HEK293T (cell line): ENCODE data around the gene SYNE1.
"Not testable (repeated sequence)": the region's sequence is repeated elsewhere in the genome, so short reads cannot be mapped to it uniquely, and the experiment has no call there.

Experiments used
- CTCF ChIA-PET: fragments of 350-600 bp; formaldehyde crosslinking; extraction: SDS; loops from one replicate; lab custom pipeline; 2021; ENCODE audit warnings: antibody characterized with exemption, inconsistent platforms; lab: Yijun Ruan, JAX
- POLR2A ChIA-PET: fragments of 350-600 bp; formaldehyde crosslinking; extraction: SDS; loops from one replicate; lab custom pipeline; 2020; ENCODE audit warnings: antibody characterized with exemption, inconsistent platforms; lab: Yijun Ruan, JAX
- DNase-seq: peaks from one replicate; pipeline ENCODE4 v3.0.0; 2012; ENCODE audit warnings: mixed read lengths; ENCODE audit errors: extremely low spot score
- ARNT ChIP-seq: fragments of 450-650 bp; IDR thresholded peaks from 2 replicates; pipeline ENCODE4 v1.6.1; 2017; ENCODE audit warnings: mild to moderate bottlenecking
- BHLHE40 ChIP-seq: fragments of 450-650 bp; IDR thresholded peaks from 2 replicates; pipeline ENCODE4 v1.6.1; 2016; ENCODE audit warnings: mild to moderate bottlenecking, moderate library complexity, borderline replicate concordance
- CTBP1 ChIP-seq: fragments of 450-650 bp; IDR thresholded peaks from 2 replicates; pipeline ENCODE4 v1.6.1; 2016; ENCODE audit warnings: borderline replicate concordance
- ELF4 ChIP-seq: fragments of 450-650 bp; IDR thresholded peaks from 2 replicates; pipeline ENCODE4 v1.6.1; 2017; ENCODE audit warnings: antibody characterized with exemption
- FOXA1 ChIP-seq: fragments of 450-650 bp; IDR thresholded peaks from 2 replicates; pipeline ENCODE4 v1.6.1; 2016; ENCODE audit warnings: mild to moderate bottlenecking
- FOXK2 ChIP-seq: fragments of 450-650 bp; IDR thresholded peaks from 2 replicates; pipeline ENCODE4 v1.6.1; 2016; ENCODE audit warnings: mild to moderate bottlenecking
- FOXM1 ChIP-seq: fragments of 450-650 bp; IDR thresholded peaks from 2 replicates; pipeline ENCODE4 v1.6.1; 2017; ENCODE audit warnings: mild to moderate bottlenecking, borderline replicate concordance
- HDGF ChIP-seq: fragments of 450-650 bp; IDR thresholded peaks from 2 replicates; pipeline ENCODE4 v1.6.1; 2017; ENCODE audit warnings: antibody characterized with exemption, borderline replicate concordance
- L3MBTL2 ChIP-seq: fragments of 450-650 bp; conservative IDR thresholded peaks from 2 replicates; pipeline ENCODE4 v1.6.1; 2016; ENCODE audit warnings: mild to moderate bottlenecking
- LEF1 ChIP-seq: fragments of 450-650 bp; IDR thresholded peaks from 2 replicates; pipeline ENCODE4 v1.6.1; 2017; ENCODE audit warnings: mild to moderate bottlenecking, borderline replicate concordance
- NFRKB ChIP-seq: fragments of 450-650 bp; IDR thresholded peaks from 2 replicates; pipeline ENCODE4 v1.6.1; 2016; ENCODE audit warnings: mild to moderate bottlenecking, moderate library complexity
- PKNOX1 ChIP-seq: fragments of 450-650 bp; IDR thresholded peaks from 2 replicates; pipeline ENCODE4 v1.6.1; 2016
- SP1 ChIP-seq: fragments of 450-650 bp; IDR thresholded peaks from 2 replicates; pipeline ENCODE4 v1.6.1; 2017
- SUZ12 ChIP-seq: fragments of 450-650 bp; IDR thresholded peaks from 2 replicates; pipeline ENCODE4 v1.6.1; 2016; ENCODE audit warnings: mild to moderate bottlenecking
- TARDBP ChIP-seq: fragments of 450-650 bp; IDR thresholded peaks from 2 replicates; pipeline ENCODE4 v1.6.1; 2016
- ZNF384 ChIP-seq: fragments of 450-650 bp; IDR thresholded peaks from 2 replicates; pipeline ENCODE4 v1.6.1; 2016

Gene SYNE1

GRCh38 chr6:152637296-152638047 is at the start of gene SYNE1:
TSS of gene SYNE1 (minus strand) at chr6:152637362. CDS start at chr6:152628331, 9,031 bp downstream.
- TF ChIP-seq FOXM1 (no peak), FOXK2 (no peak), FOXA1 (no peak), TARDBP (no peak), HDGF (no peak), ZNF384 (no peak)
- CTCF ChIA-PET = no interaction called here
- POLR2A ChIA-PET = no interaction called here
- no peak for DNase-seq

GRCh38 chr6:152685819-152686218 is 48.7 kb upstream of the SYNE1 start:
- CTCF ChIA-PET = no interaction called here
- no peak for TF ChIP-seq FOXA1
- no peak for TF ChIP-seq ZNF384
- TF ChIP-seq FOXK2 = no peak
- TF ChIP-seq ELF4 = no peak
- TF ChIP-seq NFRKB = no peak
- no peak for TF ChIP-seq SUZ12
- POLR2A ChIA-PET = no interaction called here
- no peak for DNase-seq

- DNase-seq, POLR2A ChIA-PET, CTCF ChIA-PET: not testable (repeated sequence)
Measured at GRCh38 chr6:152682935-152683334, 45.8 kb upstream of the SYNE1 start.

GRCh38 chr6:152682141-152682540 is 45.0 kb upstream of the SYNE1 start:
- ChIA-PET CTCF (no interaction called here), POLR2A (no interaction called here)
- TF ChIP-seq TARDBP = no peak
- no peak for TF ChIP-seq LEF1
- no peak for TF ChIP-seq ARNT
- TF ChIP-seq BHLHE40 = no peak
- no peak for TF ChIP-seq L3MBTL2
- TF ChIP-seq FOXM1 = no peak
- TF ChIP-seq CTBP1 = no peak
- no peak for TF ChIP-seq FOXA1
- no peak for TF ChIP-seq ZNF384
- no peak for TF ChIP-seq ELF4
- no peak for TF ChIP-seq SUZ12
- no peak for TF ChIP-seq PKNOX1
- no peak for TF ChIP-seq FOXK2
- TF ChIP-seq NFRKB = no peak
- DNase-seq = no peak

- POLR2A ChIA-PET = no interaction called here
- TF ChIP-seq ELF4 (no peak), FOXA1 (no peak), LEF1 (no peak), ARNT (no peak), CTBP1 (no peak), L3MBTL2 (no peak), ZNF384 (no peak), FOXM1 (no peak), NFRKB (no peak), FOXK2 (no peak), BHLHE40 (no peak), HDGF (no peak), SUZ12 (no peak), PKNOX1 (no peak), SP1 (no peak), TARDBP (no peak)
- no peak for DNase-seq
- CTCF ChIA-PET = no interaction called here
Measured at GRCh38 chr6:152680879-152681517, 43.8 kb upstream of the SYNE1 start.

GRCh38 chr6:152680151-152680550 is 43.0 kb upstream of the SYNE1 start:
- TF ChIP-seq ZNF384 = no peak
- no peak for TF ChIP-seq PKNOX1
- no peak for TF ChIP-seq NFRKB
- TF ChIP-seq BHLHE40 = no peak
- TF ChIP-seq FOXK2 = no peak
- TF ChIP-seq SUZ12 = no peak
- no peak for TF ChIP-seq L3MBTL2
- TF ChIP-seq FOXA1 = no peak
- no peak for TF ChIP-seq ARNT
- no peak for TF ChIP-seq HDGF
- TF ChIP-seq LEF1 = no peak
- no peak for TF ChIP-seq CTBP1
- no peak for TF ChIP-seq SP1
- TF ChIP-seq FOXM1 = no peak
- no peak for TF ChIP-seq TARDBP
- no peak for TF ChIP-seq ELF4
- CTCF ChIA-PET = interaction anchor here (0.7 kb wide), 2 partner anchors 37 to 946 kb away, joined by 3 to 7 read pairs; no protein-coding TSS in a partner anchor
- DNase-seq = no peak
- POLR2A ChIA-PET = no interaction called here
